Nephron progenitor cell (in vitro differentiated cells): ENCODE measurements around the gene C9orf50.
A peak's percentile ranks its signal among the peaks of the same experiment; 100 is the strongest.

ENCODE experiments used
- DNase-seq: peaks from one replicate; pipeline ENCODE4 v3.0.0; 2021
- H3K27ac Mint-ChIP-seq: 2 replicates; pipeline ENCODE4 v1.8.0; 2021; ENCODE audit warnings: mild to moderate bottlenecking, moderate library complexity, mixed read lengths
- H3K27me3 Mint-ChIP-seq: 2 replicates; pipeline ENCODE4 v1.8.0; 2021; ENCODE audit warnings: mild to moderate bottlenecking, low read depth, mixed read lengths; ENCODE audit not compliant: poor library complexity
- H3K36me3 Mint-ChIP-seq: 2 replicates; pipeline ENCODE4 v1.8.0; 2021; ENCODE audit warnings: low read depth, mixed read lengths
- H3K4me1 Mint-ChIP-seq: 2 replicates; pipeline ENCODE4 v1.8.0; 2021; ENCODE audit warnings: mixed read lengths
- H3K4me3 Mint-ChIP-seq: 2 replicates; pipeline ENCODE4 v1.8.0; 2021; ENCODE audit warnings: mild to moderate bottlenecking, moderate library complexity, mixed read lengths
- H3K9me3 Mint-ChIP-seq: 2 replicates; pipeline ENCODE4 v1.8.0; 2021; ENCODE audit warnings: mild to moderate bottlenecking, moderate library complexity, mixed read lengths
- TF ChIP-seq, protein P1 (sequence below): fragments of 200-600 bp; sonication (generic); IDR thresholded peaks from 2 replicates; pipeline ENCODE4 v1.5.0; 2021; ENCODE audit warnings: antibody characterized with exemption

Gene C9orf50, protein sequence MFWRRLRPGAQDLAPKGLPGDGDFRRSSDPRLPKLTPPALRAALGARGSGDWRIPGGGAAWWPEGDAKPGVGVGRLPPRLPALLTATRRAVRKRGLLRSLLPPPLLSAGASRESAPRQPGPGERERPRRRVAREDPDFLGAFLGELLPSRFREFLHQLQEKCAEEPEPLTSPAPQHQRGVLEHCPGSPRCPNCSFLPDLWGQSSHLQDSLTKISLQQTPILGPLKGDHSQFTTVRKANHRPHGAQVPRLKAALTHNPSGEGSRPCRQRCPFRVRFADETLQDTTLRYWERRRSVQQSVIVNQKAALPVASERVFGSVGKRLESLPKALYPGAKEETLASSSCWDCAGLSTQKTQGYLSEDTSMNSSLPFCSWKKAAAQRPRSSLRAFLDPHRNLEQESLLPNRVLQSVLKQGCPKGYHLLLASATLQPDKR

GRCh38 chr9:129620669-129621295, at the start of gene C9orf50:
Gene C9orf50, minus strand, starts transcription at chr9:129621101. Its CDS starts 527 bp downstream, at chr9:129620574.
- Mint-ChIP-seq H3K4me3 (peak within 1 kb of the TSS; percentile 79), H3K9me3 (no peaks in the 10 kb centered on the region), H3K36me3 (no peaks in the 10 kb centered on the region), H3K27ac (no peak within 1 kb of the TSS), H3K27me3 (peaks cover 25% of the 10 kb centered on the region), H3K4me1 (peaks cover 24% of the 10 kb centered on the region)
- DNase-seq: no peak
- TF ChIP-seq, protein P1, sequence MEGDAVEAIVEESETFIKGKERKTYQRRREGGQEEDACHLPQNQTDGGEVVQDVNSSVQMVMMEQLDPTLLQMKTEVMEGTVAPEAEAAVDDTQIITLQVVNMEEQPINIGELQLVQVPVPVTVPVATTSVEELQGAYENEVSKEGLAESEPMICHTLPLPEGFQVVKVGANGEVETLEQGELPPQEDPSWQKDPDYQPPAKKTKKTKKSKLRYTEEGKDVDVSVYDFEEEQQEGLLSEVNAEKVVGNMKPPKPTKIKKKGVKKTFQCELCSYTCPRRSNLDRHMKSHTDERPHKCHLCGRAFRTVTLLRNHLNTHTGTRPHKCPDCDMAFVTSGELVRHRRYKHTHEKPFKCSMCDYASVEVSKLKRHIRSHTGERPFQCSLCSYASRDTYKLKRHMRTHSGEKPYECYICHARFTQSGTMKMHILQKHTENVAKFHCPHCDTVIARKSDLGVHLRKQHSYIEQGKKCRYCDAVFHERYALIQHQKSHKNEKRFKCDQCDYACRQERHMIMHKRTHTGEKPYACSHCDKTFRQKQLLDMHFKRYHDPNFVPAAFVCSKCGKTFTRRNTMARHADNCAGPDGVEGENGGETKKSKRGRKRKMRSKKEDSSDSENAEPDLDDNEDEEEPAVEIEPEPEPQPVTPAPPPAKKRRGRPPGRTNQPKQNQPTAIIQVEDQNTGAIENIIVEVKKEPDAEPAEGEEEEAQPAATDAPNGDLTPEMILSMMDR: no peak

DNA sequence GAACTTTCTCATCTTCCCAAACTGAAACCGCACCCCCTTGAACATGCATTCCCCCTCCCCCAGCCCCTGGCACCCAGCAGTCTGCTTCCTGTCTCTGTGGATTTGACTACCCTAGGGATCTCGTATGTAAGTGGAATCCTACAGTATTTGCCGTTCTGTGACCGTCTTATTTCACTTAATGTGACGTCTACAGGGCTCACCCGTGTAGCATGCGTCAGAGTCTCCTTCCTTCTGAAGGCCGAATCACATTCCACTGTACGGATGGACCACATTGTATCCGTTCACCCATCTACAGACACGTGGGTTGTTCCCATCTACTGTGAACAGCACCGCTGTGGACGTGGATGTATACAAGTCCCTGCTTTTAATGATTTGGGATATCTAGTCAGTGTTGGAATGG, 49.0 kb upstream of the C9orf50 start:
- peaks cover 7% of the 10 kb centered on the region for H3K27me3 Mint-ChIP-seq
- no peak for DNase-seq
- no peaks in the 10 kb centered on the region for H3K9me3 Mint-ChIP-seq
- H3K4me3 Mint-ChIP-seq: no peak overlapping the region
- peaks cover 55% of the 10 kb centered on the region for H3K4me1 Mint-ChIP-seq
- H3K36me3 Mint-ChIP-seq: peaks cover 10% of the 10 kb centered on the region
- TF ChIP-seq, protein P1: no peak
- no peak overlapping the region for H3K27ac Mint-ChIP-seq

- Mint-ChIP-seq H3K27me3 (peaks cover 14% of the 10 kb centered on the region), H3K36me3 (peaks cover 10% of the 10 kb centered on the region), H3K4me3 (peak overlapping the region; percentile 20), H3K4me1 (peaks cover 54% of the 10 kb centered on the region), H3K27ac (peak overlapping the region; percentile 32), H3K9me3 (no peaks in the 10 kb centered on the region)
- no peak for DNase-seq
- TF ChIP-seq, protein P1: no peak
Measured at GRCh38 chr9:129669141-129669718, 48.3 kb upstream of the C9orf50 start.

- TF ChIP-seq, protein P1: no peak
- H3K4me1 Mint-ChIP-seq: peaks cover 44% of the 10 kb centered on the region
Measured at GRCh38 chr9:129667850-129668249, 46.9 kb upstream of the C9orf50 start.

GRCh38 chr9:129667378-129667777, 46.5 kb upstream of the C9orf50 start:
- Mint-ChIP-seq H3K27ac (no peak overlapping the region), H3K27me3 (peaks cover 31% of the 10 kb centered on the region), H3K4me3 (peak overlapping the region; percentile 59), H3K36me3 (peaks cover 6% of the 10 kb centered on the region), H3K9me3 (no peaks in the 10 kb centered on the region), H3K4me1 (peaks cover 44% of the 10 kb centered on the region)
- TF ChIP-seq, protein P1: no peak
- DNase-seq: no peak

More at GRCh38 chr9:129667850-129668249, 46.9 kb upstream of the C9orf50 start:
- H3K9me3 Mint-ChIP-seq: no peaks in the 10 kb centered on the region
- no peak overlapping the region for H3K27ac Mint-ChIP-seq
- DNase-seq: no peak
- peak overlapping the region; percentile 59 for H3K4me3 Mint-ChIP-seq
- peaks cover 26% of the 10 kb centered on the region for H3K27me3 Mint-ChIP-seq
- H3K36me3 Mint-ChIP-seq: peaks cover 6% of the 10 kb centered on the region
